ENCODE results near the gene CCDC107.

Gene CCDC107

DNA sequence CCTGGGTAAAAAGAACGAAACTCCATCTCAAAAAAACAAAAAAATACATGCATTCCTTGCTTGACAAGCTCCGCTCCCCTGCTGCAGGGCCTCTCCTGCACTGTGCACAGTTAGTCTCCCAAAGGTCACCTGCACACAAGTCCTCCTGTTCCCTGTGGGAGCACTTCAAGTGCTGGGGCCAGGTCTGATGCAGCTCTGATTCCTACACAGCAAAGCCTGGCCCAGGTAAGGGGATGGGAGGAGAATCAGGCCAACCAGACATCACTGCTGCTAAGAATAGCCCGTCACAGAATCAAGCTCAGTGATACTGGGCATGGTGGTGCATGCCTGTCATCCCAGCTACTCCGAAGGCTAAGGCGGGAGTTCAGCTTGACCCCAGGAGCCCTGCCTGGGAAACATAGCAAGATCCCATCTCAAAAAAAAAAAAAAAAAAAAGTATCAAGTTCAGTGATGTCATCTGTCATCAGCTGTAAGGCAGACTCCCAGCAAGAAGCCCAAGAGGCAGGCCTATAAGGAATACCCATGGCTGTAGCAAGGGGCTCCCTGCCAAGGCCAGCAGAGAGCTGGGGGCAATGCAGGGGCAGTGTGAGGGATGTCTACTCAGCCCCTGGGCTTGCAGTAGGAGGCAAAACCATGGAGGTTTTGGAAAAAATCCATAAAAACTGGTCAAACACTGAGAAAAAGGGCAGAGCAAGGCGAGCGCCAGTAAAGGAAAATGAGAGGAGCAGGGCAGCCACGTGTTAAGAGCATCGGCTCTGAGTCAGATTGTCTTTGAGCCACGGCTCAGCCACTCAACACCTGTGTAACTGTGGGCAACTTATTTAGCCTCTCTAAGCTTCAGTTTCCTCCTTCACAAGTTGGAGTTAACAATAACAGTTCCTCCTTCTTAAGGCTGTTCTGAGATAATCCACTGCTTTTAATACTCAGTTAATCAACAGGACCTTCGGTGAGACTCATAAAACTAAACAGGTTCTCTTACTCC lies 28.4 kb downstream of the CCDC107 start:
- no peak for DNase-seq

- no peak for DNase-seq
Observed at GRCh38 chr9:35687306-35687705, 29.2 kb downstream of the CCDC107 start.

DNA sequence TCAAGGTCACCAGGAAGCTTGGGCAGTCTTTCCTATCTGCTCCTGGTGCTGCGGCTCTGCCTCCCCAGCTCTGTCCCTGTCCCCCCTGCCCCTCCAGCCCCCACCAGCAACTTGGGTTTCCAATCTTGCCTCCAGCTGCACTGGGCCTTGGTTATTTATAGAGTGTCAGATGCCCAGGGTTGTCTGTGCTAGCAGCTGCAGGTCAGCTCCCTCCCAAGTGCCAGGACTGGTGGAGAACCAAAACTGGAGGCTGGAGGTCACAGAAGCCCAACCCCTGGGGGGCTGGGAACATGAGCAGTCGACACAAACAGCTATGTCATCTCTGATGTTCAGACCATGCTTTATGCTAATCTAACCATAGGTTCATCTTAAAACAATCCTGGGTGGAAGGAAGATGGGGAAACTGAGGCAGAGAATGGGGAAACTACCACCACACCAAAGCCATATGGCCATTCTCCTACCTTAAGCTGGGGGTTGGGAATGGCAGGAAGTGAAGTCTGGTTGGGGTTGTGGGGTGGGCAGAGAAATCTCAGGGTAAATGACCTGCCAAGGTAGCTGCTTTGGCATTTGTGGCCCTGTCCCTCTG lies 30.0 kb downstream of the CCDC107 start:
- no peak for DNase-seq

GRCh38 chr9:35688558-35689541 lies 30.8 kb downstream of the CCDC107 start:
- DNase-seq, result no peak

- no peak for DNase-seq
Observed at GRCh38 chr9:35689542-35690293, 31.6 kb downstream of the CCDC107 start, which contains the start of gene TPM2. Gene TPM2, minus strand, starts transcription at chr9:35689925. Its CDS starts 108 bp downstream, at chr9:35689817.

DNA sequence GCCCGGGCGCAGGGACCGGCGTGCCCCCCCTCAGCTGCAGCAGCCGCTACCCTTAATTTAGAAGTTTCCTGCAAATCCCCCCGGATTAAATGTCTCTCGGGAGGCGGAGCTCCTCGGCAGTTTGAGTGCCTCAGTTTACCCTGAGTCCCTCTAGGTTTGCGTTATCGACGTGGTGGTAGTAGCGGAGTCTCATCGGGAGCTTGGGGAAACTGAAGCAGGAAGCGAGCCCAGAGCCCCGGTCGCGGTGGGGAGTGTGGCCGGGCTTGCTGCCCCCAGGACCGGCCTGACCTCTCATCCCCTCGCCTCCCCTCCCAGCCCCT lies 32.2 kb downstream of the CCDC107 start:
- DNase-seq, result no peak

GRCh38 chr9:35690614-35691333 lies 32.7 kb downstream of the CCDC107 start:
- DNase-seq, result no peak

GRCh38 chr9:35691334-35691650 lies 33.2 kb downstream of the CCDC107 start:
- DNase-seq, result no peak

GRCh38 chr9:35691757-35692301 lies 33.7 kb downstream of the CCDC107 start:
- no peak for DNase-seq

DNA sequence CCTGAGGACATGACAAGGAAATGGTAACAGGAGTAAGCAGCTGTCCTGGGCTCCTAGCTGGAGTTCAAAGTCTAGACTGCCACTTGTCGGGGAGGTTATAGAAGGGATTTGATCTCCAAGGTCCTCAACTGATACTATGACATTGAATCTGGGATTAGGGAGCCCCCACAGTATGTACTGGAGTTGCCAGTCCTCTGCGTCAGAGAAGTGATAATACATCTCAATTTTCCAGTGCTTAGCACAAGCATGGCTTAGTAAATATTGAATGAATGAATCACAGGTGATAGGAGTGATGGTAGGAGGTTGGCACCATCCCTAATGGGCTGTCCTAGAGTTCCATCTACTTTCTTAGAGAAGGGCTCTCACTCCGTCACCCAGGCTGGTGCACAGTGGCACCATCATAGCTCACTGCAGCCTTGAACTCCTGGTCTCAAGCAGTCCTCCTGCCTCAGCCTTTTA lies 37.9 kb downstream of the CCDC107 start:
- no peak for DNase-seq

DNA sequence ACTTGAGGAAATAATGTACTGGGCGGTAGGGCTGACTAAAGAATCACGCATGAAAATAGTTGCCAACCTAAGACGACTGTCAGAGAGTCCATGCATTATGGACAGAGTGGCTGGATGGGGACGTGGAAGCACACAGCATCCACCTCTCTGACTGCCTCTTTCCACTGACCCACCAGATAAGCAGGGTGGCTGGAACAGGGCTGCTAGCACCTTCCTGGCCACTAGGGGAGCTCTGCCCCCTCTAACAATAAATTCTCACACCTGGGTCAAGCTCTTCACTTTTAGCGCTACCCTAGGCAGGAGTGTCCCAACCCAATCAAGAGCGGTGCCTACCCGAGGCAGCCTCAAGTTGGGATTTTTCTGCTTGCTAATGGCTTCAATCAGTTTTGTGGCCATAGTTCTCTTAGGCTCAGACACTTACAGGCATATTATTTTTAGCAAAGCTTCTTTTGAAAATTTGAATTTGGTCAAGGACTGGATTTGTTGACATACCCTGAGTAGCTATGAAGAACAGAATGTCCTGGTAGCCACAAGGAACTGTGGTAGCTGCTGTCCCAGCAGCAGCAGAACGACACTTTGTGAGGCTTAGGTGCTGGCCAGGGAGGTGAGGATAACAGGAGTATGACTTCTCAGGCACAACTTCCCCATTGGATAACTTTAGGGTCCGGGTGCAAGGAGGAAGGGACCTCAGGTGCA lies 38.6 kb downstream of the CCDC107 start:
- peak; percentile 17 for DNase-seq

GRCh38 chr9:35697486-35697885 lies 39.4 kb downstream of the CCDC107 start:
- no peak for DNase-seq

GRCh38 chr9:35698231-35698630 lies 40.1 kb downstream of the CCDC107 start:
- DNase-seq, result no peak

- DNase-seq, result no peak
Observed at GRCh38 chr9:35700031-35700430, 41.9 kb downstream of the CCDC107 start.

DNA sequence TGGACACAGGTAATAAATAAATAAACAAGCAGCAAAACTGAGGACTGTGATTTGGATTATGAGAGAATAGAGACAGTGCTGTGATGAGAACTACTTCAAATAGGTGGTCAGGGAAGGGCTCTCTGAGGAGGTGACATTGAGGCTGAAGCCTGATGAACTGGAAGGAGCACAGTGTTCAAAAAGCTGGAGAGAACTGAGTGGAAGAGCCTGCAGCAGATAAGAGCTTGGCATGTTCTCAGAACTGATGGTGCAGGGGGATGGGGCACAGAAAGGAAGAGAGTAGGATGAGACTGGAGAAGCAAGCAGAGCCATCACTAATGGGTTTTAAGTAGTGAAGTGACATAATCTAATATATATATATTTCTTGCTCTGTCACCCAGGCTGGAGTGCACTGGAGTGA lies 42.9 kb downstream of the CCDC107 start:
- DNase-seq, result no peak

- DNase-seq, result no peak
Observed at GRCh38 chr9:35702696-35703095, 44.6 kb downstream of the CCDC107 start.

DNA sequence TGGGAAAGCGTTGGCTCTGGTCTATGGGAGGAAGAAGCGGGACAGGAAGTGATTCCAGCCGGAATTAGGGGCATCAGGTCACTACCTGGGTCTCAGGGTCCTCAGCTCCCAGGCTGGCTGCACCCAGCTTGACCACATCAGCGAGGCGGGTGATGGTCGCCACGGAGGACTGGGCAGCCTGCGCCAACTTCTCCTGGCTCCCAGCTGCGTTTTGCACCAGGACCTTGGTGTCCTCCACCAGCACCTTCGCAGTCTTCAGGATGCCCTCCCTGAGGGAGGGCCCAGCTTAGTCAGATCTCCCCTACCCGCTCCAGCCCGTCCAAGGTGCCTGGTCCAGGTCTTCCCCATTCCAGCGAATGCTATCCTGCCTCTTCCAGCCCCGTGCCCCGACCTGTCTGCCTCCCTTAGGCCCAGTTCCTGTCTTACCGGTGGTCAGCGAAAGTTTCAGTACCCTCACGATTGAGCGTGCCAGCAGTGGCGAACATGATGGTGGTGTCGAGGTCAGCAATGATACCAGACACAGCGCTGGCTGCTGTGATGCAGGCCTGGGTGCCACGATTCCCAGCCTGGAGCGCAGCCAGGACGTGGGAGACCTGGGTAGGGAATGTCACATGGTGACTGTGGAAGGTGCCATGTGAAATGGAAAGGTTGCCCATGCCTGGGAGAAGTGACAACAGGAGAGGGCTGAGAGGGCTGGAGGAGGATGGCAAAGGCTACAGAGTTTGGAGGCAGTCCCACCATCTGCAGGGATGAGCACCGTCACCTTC lies 46.0 kb downstream of the CCDC107 start:
- DNase-seq, result no peak

- DNase-seq, result no peak
Observed at GRCh38 chr9:35705372-35705771, 47.3 kb downstream of the CCDC107 start.

- no peak for DNase-seq
Observed at GRCh38 chr9:35705836-35706430, 47.8 kb downstream of the CCDC107 start.

DNA sequence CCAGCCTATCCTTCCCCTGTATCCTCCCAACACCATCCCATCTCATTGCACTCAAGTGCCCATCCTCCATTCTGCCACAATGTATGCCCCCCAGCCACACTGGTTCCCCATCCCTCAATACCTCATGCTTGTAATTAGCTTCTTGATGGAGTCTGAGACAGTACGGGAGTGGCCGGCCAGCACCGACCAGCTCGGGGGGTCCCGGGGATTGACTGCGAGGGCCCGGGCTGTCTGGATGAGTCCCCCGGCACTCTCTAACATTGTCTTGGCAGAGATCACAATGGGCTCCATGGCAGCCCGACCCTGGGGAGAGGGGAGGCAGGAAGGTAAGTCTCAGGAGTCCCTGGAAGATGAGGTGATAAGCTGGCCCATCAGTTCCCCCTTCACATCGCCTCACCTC lies 48.9 kb downstream of the CCDC107 start:
- DNase-seq, result no peak
